ENCODE results near the gene TRPV4. TPM values are rescaled to one million over a fixed set of nuclear protein-coding genes. Genes with fewer than 3 reads are reported as not detected.
"Not testable (repeated sequence)": the region's sequence is repeated elsewhere in the genome, so short reads cannot be mapped to it uniquely, and the experiment has no call there.

TRPV4 gene
- total RNA-seq, 5 donors from 2014 or later (not counting 1 experiment from before 2014, with no cell fraction given): not detected

DNA sequence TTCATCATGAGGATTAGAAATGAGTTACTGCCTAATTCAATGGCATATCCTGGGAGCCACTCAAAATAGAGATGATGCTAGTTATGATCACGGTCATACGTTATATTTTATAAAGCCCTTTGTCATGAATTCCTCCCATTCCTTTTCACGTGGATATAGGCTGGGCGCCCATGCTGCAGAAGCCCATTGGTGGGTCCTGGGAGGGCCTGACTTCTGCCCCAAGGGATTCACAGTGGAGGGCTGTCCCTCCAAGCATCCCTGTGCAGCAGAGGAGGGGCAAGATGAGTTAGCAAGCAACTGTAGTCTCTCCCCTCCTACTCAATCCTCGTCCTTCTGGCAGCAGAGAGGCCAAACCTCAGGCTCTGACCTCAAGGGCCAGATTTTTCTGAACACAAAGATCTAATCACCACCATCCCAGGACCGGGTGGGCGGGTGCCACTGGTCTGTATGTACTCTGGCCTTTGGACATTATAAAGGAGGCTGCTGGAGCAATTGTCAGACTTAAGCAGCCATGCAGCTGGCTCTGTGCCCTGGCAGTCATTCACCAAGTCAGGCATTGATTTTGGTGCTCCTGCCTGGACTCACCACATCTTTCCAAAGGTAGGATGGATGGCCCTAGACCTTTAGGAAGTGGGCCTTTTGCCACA, 38.6 kb upstream of the TRPV4 start:
- POLR2A ChIA-PET: no interaction called here
- H3K4me3 ChIP-seq (ENCODE audit: control insufficient read depth in 1 of 2, extremely low read depth in 1 of 2, low read length in 1 of 2): no peak overlapping the region
- H3K27me3 ChIP-seq (replicated peaks in 1 of 2; ENCODE audit: control insufficient read depth in 2 of 2, extremely low read depth in 1 of 2, insufficient read depth in 2 of 2, low read length in 1 of 2): no peaks in the 10 kb centered on the region
- H3K36me3 Mint-ChIP-seq: peaks cover 14% of the 10 kb centered on the region
- peaks cover 5 to 15% of the 10 kb centered on the region in 2 donors for H3K36me3 ChIP-seq (ENCODE audit: control insufficient read depth in 2 of 2, extremely low read depth in 1 of 2, insufficient read depth in 1 of 2, low read length in 1 of 2)
- H3K4me3 Mint-ChIP-seq: no peak overlapping the region
- no peaks in the 10 kb centered on the region for H3K9me3 Mint-ChIP-seq
- peaks cover 0 to 13% of the 10 kb centered on the region in 2 experiments for H3K4me1 ChIP-seq (ENCODE audit: control insufficient read depth in 1 of 2, extremely low read depth in 1 of 2, insufficient read depth in 2 of 2, low read length in 2 of 2)
- H3K9me3 ChIP-seq: no peaks in the 10 kb centered on the region
- CTCF ChIA-PET: no interaction called here
- no peaks in the 10 kb centered on the region for H3K27me3 Mint-ChIP-seq
- ATAC-seq (replicated peaks in 1 of 4) (no peak), DNase-seq (no peak)
- H3K27ac Mint-ChIP-seq: peak overlapping the region in 1 of 2 donors; percentile 52
- H3K4me1 Mint-ChIP-seq: peaks cover 28 to 36% (median 36%) of the 10 kb centered on the region in 3 donors
- WGBS (ENCODE audit: insufficient coverage): 100% methylated on average over 2 of the region's 7 CpGs
- no peak overlapping the region for H3K27ac ChIP-seq (ENCODE audit: low read length)

DNA sequence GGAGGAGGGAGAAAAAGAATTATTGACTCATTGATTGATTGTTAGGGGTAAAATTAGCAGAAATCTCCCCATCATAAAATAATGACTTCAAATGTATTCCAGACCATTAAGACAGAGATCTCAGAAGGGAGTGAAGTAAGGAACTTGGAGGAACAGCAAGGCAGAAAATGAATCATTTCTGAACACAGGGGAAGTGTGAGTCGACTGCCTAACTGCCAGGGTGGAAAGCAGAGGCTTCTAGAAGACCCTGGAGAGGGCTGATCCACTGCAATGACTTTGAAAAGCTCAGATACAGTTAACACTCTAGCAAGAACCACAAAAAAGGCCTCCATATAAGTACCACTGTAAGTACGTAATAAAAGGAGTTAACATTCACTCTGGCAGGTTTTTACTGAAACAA, 37.5 kb upstream of the TRPV4 start:
- Histone ChIP-seq H3K4me1 (ENCODE audit: control insufficient read depth in 1 of 2, extremely low read depth in 1 of 2, insufficient read depth in 2 of 2, low read length in 2 of 2) (peaks cover 0 to 7% of the 10 kb centered on the region in 2 experiments), H3K9me3 (no peaks in the 10 kb centered on the region), H3K27ac (ENCODE audit: low read length) (no peak overlapping the region), H3K36me3 (ENCODE audit: control insufficient read depth in 2 of 2, extremely low read depth in 1 of 2, insufficient read depth in 1 of 2, low read length in 1 of 2) (peaks cover 5 to 15% of the 10 kb centered on the region in 2 donors), H3K4me3 (ENCODE audit: control insufficient read depth in 1 of 2, extremely low read depth in 1 of 2, low read length in 1 of 2) (no peak overlapping the region), H3K27me3 (replicated peaks in 1 of 2; ENCODE audit: control insufficient read depth in 2 of 2, extremely low read depth in 1 of 2, insufficient read depth in 2 of 2, low read length in 1 of 2) (no peaks in the 10 kb centered on the region)
- Mint-ChIP-seq H3K36me3 (peaks cover 14% of the 10 kb centered on the region), H3K4me3 (no peak overlapping the region), H3K9me3 (no peaks in the 10 kb centered on the region), H3K27me3 (no peaks in the 10 kb centered on the region), H3K27ac (no peak overlapping the region), H3K4me1 (peaks cover 16 to 34% (median 29%) of the 10 kb centered on the region in 3 donors)
- no peak for ATAC-seq (replicated peaks in 1 of 4)
- WGBS (ENCODE audit: insufficient coverage): 100% methylated on average over 1 of the region's 2 CpGs
- ChIA-PET CTCF (interaction anchor here in 1 of 2 donors (0.7 kb wide), 1 partner anchor 17 kb away, joined by 10 read pairs; no protein-coding TSS in a partner anchor), POLR2A (no interaction called here)
- DNase-seq: no peak

DNA sequence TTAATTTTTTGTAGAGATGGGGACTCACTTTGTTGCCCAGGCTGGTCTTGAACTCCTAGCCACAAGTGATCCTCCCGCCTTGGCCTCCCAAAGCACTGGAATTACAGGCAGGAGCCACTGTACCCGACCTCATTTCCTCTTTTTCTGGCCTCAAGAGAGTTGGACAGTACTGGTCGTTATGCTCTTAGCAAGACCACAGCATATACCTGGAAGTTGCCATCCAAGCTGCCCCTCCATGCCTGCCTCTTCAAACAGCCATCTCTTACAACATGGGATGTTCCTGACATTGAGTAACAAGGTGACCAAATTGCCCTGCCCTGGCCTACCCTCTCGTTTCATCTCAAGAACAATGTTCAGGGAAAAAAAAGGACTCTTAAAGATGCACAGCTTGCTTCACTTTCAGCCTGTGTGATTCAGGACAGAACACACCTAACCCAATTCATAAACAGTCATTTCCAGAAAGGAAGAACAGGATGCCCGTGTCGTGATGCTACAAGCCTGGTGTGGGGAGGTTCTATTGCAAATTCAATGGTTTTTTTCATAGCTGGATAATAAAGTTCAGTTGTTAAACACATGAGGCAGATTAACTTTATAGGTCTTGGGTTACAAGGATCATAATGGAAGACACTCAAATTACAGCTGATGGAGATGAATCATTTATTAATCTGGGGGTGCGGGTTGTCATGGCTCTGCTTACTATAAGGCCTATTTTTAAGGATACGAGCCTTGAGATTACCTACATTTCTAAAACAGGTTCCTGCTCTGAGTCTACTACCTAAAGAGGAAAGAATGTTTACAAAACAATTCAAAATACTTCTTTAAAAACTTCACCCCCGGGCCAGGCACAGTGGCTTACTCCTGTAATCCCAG, 35.2 kb upstream of the TRPV4 start:
- Histone ChIP-seq H3K36me3 (ENCODE audit: control insufficient read depth in 2 of 2, extremely low read depth in 1 of 2, insufficient read depth in 1 of 2, low read length in 1 of 2) (peaks cover 3 to 15% of the 10 kb centered on the region in 2 donors), H3K9me3 (no peaks in the 10 kb centered on the region), H3K27ac (ENCODE audit: low read length) (no peak overlapping the region), H3K27me3 (replicated peaks in 1 of 2; ENCODE audit: control insufficient read depth in 2 of 2, extremely low read depth in 1 of 2, insufficient read depth in 2 of 2, low read length in 1 of 2) (no peaks in the 10 kb centered on the region), H3K4me3 (ENCODE audit: control insufficient read depth in 1 of 2, extremely low read depth in 1 of 2, low read length in 1 of 2) (no peak overlapping the region), H3K4me1 (ENCODE audit: control insufficient read depth in 1 of 2, extremely low read depth in 1 of 2, insufficient read depth in 2 of 2, low read length in 2 of 2) (peaks cover 0 to 24% of the 10 kb centered on the region in 2 experiments)
- H3K36me3 Mint-ChIP-seq: peaks cover 14% of the 10 kb centered on the region
- no peaks in the 10 kb centered on the region for H3K9me3 Mint-ChIP-seq
- H3K4me3 Mint-ChIP-seq: no peak overlapping the region
- no peak for DNase-seq
- peaks cover 16 to 38% (median 28%) of the 10 kb centered on the region in 3 donors for H3K4me1 Mint-ChIP-seq
- no peaks in the 10 kb centered on the region for H3K27me3 Mint-ChIP-seq
- WGBS (ENCODE audit: insufficient coverage): 90% methylated on average over 4 of the region's 9 CpGs
- no peak overlapping the region for H3K27ac Mint-ChIP-seq
- no peak for ATAC-seq (replicated peaks in 1 of 4)
- ChIA-PET POLR2A (no interaction called here), CTCF (no interaction called here)

DNA sequence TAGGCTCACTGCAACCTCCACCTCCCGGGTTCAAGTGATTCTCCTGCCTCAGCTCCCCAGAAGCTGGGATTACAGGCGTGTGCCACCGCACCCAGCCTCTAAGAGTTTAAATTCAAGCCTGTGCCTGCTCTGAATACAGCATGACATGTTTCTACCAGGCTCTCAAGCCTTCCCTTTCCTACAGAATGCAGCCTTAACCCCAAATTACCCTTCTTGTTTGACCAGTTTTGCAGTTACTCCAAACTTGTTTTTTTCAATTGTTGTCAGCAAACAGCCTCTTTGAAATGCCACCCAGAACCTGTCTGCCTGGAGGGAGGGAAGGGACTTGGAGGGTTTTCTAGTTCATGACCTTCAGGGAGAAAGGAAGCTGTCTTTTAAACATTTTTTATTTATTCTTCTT, 31.7 kb upstream of the TRPV4 start:
- POLR2A ChIA-PET: no interaction called here
- H3K4me3 Mint-ChIP-seq: no peak overlapping the region
- peak overlapping the region; percentile 53 for H3K27ac ChIP-seq (ENCODE audit: low read length)
- no peak for ATAC-seq (replicated peaks in 1 of 4)
- CTCF ChIA-PET: interaction anchor here in 1 of 2 donors (0.9 kb wide), 1 partner anchor 12 kb away, joined by 3 read pairs; no protein-coding TSS in a partner anchor
- H3K27me3 Mint-ChIP-seq: no peaks in the 10 kb centered on the region
- H3K9me3 Mint-ChIP-seq: no peaks in the 10 kb centered on the region
- peak overlapping the region; percentile 74 to 76 for H3K27ac Mint-ChIP-seq
- H3K4me1 ChIP-seq (ENCODE audit: control insufficient read depth in 1 of 2, extremely low read depth in 1 of 2, insufficient read depth in 2 of 2, low read length in 2 of 2): peaks cover 0 to 22% of the 10 kb centered on the region in 2 experiments
- no peak for DNase-seq
- H3K9me3 ChIP-seq: no peaks in the 10 kb centered on the region
- 90% methylated on average over 1 of the region's 3 CpGs for WGBS (ENCODE audit: insufficient coverage)
- H3K4me1 Mint-ChIP-seq: peaks cover 14 to 32% (median 18%) of the 10 kb centered on the region in 3 donors
- H3K4me3 ChIP-seq (ENCODE audit: control insufficient read depth in 1 of 2, extremely low read depth in 1 of 2, low read length in 1 of 2): no peak overlapping the region
- peaks cover 2 to 4% of the 10 kb centered on the region in 2 donors for H3K36me3 ChIP-seq (ENCODE audit: control insufficient read depth in 2 of 2, extremely low read depth in 1 of 2, insufficient read depth in 1 of 2, low read length in 1 of 2)
- H3K27me3 ChIP-seq (replicated peaks in 1 of 2; ENCODE audit: control insufficient read depth in 2 of 2, extremely low read depth in 1 of 2, insufficient read depth in 2 of 2, low read length in 1 of 2): no peaks in the 10 kb centered on the region
- H3K36me3 Mint-ChIP-seq: peaks cover 4% of the 10 kb centered on the region

DNA sequence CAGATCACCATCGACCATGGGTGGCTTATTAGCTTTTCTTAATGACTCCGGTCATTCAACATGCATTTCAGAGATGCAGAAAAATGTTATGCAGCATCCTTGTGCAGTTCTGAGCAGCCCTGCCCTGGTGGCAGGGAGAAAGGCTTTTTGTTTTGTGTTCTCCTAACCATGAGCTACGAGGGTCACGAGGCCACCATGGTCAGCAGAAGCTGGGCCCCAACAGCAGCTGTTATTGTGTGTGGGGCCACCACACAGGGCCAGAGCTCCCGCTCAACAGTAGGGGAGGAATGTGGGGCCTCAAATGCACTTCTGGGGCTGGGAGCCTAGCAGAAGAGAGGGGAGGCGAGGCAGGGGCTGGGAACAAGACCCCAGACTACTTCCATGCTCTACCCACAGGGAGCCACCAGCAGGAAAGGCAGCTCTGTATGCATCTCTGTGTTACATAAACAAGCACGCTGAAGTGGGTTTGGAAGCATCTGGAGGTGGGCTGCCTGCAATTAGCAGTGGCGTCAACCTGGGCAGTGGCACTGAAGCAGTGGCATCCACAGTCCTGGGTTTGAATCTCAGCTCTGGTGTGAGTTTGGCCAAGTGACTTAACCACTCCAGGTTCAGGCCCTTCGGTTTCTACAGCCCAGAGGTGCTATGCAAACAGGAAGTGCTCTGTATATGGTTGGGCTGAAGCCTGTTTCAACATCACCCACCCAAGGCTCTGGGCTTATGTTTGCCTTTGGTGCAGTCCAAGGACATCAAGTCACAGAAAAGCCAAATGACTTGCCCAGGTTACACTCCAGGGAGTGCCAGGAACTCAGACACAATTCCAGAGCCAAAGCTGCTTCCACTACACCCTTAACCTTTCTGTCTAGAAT, 30.9 kb upstream of the TRPV4 start:
- peak overlapping the region; percentile 53 for H3K27ac ChIP-seq (ENCODE audit: low read length)
- WGBS (ENCODE audit: insufficient coverage): 94% methylated on average over 6 of the region's 9 CpGs
- peaks cover 14 to 32% (median 18%) of the 10 kb centered on the region in 3 donors for H3K4me1 Mint-ChIP-seq
- peak overlapping the region; percentile 79 to 88 for H3K27ac Mint-ChIP-seq
- ChIA-PET CTCF (interaction anchor here (0.7 to 1.0 kb wide), 2 partner anchors 24 to 752 kb away, joined by 3 read pairs; no protein-coding TSS in a partner anchor), POLR2A (no interaction called here)
- peaks cover 4% of the 10 kb centered on the region for H3K36me3 Mint-ChIP-seq
- peak; percentile 61 to 79 (median 70) for ATAC-seq (replicated peaks in 1 of 4)
- H3K27me3 Mint-ChIP-seq: no peaks in the 10 kb centered on the region
- H3K27me3 ChIP-seq (replicated peaks in 1 of 2; ENCODE audit: control insufficient read depth in 2 of 2, extremely low read depth in 1 of 2, insufficient read depth in 2 of 2, low read length in 1 of 2): no peaks in the 10 kb centered on the region
- DNase-seq: peak in 3 of 35 experiments; percentile 22 to 32 (median 22)
- peaks cover 0 to 4% of the 10 kb centered on the region in 2 donors for H3K36me3 ChIP-seq (ENCODE audit: control insufficient read depth in 2 of 2, extremely low read depth in 1 of 2, insufficient read depth in 1 of 2, low read length in 1 of 2)
- H3K4me3 Mint-ChIP-seq: no peak overlapping the region
- H3K4me3 ChIP-seq (ENCODE audit: control insufficient read depth in 1 of 2, extremely low read depth in 1 of 2, low read length in 1 of 2): no peak overlapping the region
- no peaks in the 10 kb centered on the region for H3K9me3 ChIP-seq
- peaks cover 0 to 22% of the 10 kb centered on the region in 2 experiments for H3K4me1 ChIP-seq (ENCODE audit: control insufficient read depth in 1 of 2, extremely low read depth in 1 of 2, insufficient read depth in 2 of 2, low read length in 2 of 2)
- no peaks in the 10 kb centered on the region for H3K9me3 Mint-ChIP-seq

DNA sequence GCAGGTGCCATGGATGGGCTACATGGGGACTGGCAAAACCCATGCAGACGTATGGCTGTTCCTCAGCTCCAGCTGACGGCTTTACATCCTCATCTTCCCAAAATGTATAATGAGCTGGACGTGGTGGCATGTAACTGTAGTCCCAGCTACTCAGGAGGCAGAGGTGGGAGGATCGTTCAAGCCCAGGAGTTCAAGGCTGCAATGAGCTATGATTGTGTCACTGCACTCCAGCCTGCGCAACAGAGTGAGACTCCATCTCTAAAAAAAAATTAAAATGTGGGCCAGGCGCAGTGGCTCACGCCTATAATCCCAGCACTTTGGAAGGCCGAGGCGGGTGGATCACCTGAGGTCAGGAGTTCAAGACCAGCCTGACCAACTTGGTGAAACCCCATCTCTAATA, 29.3 kb upstream of the TRPV4 start:
- H3K4me3 ChIP-seq (ENCODE audit: control insufficient read depth in 1 of 2, extremely low read depth in 1 of 2, low read length in 1 of 2); CTCF ChIA-PET; DNase-seq; POLR2A ChIA-PET; ATAC-seq (replicated peaks in 1 of 4); H3K4me3 Mint-ChIP-seq; H3K27me3 ChIP-seq (replicated peaks in 1 of 2; ENCODE audit: control insufficient read depth in 2 of 2, extremely low read depth in 1 of 2, insufficient read depth in 2 of 2, low read length in 1 of 2); H3K27ac ChIP-seq (ENCODE audit: low read length); H3K9me3 Mint-ChIP-seq; H3K9me3 ChIP-seq; H3K27ac Mint-ChIP-seq; H3K27me3 Mint-ChIP-seq: not testable (repeated sequence)
- WGBS (ENCODE audit: insufficient coverage): 100% methylated on average over 5 of the region's 9 CpGs
- Histone ChIP-seq H3K36me3 (ENCODE audit: control insufficient read depth in 2 of 2, extremely low read depth in 1 of 2, insufficient read depth in 1 of 2, low read length in 1 of 2) (peaks cover 6 to 14% of the 10 kb centered on the region in 2 donors), H3K4me1 (ENCODE audit: control insufficient read depth in 1 of 2, extremely low read depth in 1 of 2, insufficient read depth in 2 of 2, low read length in 2 of 2) (peaks cover 0 to 28% of the 10 kb centered on the region in 2 experiments)
- Mint-ChIP-seq H3K36me3 (peaks cover 13% of the 10 kb centered on the region), H3K4me1 (peaks cover 15 to 27% (median 20%) of the 10 kb centered on the region in 3 donors)
